ENCODE measurements around the gene MCTP1.

Gene MCTP1

GRCh38 chr5:95155888-95156287 lies 129.0 kb downstream of the MCTP1 start:
- Histone ChIP-seq H3K27me3 (ENCODE audit: insufficient read depth, poor library complexity, severe bottlenecking) (no peaks in the 10 kb centered on the region), H3K4me3 (replicated peaks; ENCODE audit: insufficient read depth, low read length) (no peak overlapping the region), H3K27ac (replicated peaks) (no peak overlapping the region)
- TF ChIP-seq REST (IDR thresholded peaks at IDR 0.05; ENCODE audit: insufficient replicate concordance, low read depth) (no peak), POLR2AphosphoS5 (IDR thresholded peaks at IDR 0.05; ENCODE audit: low read depth) (no peak), GABPA (IDR thresholded peaks at IDR 0.05; ENCODE audit: low read depth) (no peak), SPI1 (IDR thresholded peaks at IDR 0.05; ENCODE audit: borderline replicate concordance, low read depth) (no peak), CTCF (IDR thresholded peaks at IDR 0.05; ENCODE audit: insufficient read depth, low read length) (no peak)
- no peak for DNase-seq (ENCODE audit: low read depth in 1 of 2, low spot score in 1 of 2)

GRCh38 chr5:95153511-95153910 lies 131.4 kb downstream of the MCTP1 start:
- no peak overlapping the region for H3K27ac ChIP-seq (replicated peaks)
- no peak for TF ChIP-seq SPI1 (IDR thresholded peaks at IDR 0.05; ENCODE audit: borderline replicate concordance, low read depth)
- no peaks in the 10 kb centered on the region for H3K27me3 ChIP-seq (ENCODE audit: insufficient read depth, poor library complexity, severe bottlenecking)
- H3K4me3 ChIP-seq (replicated peaks; ENCODE audit: insufficient read depth, low read length), result no peak overlapping the region
- no peak for DNase-seq (ENCODE audit: low read depth in 1 of 2, low spot score in 1 of 2)

GRCh38 chr5:95152535-95152934 lies 132.4 kb downstream of the MCTP1 start:
- H3K27ac ChIP-seq (replicated peaks), result no peak overlapping the region
- no peak for DNase-seq (ENCODE audit: low read depth in 1 of 2, low spot score in 1 of 2)
- TF ChIP-seq GABPA (IDR thresholded peaks at IDR 0.05; ENCODE audit: low read depth) (no peak), CTCF (IDR thresholded peaks at IDR 0.05; ENCODE audit: insufficient read depth, low read length) (no peak), REST (IDR thresholded peaks at IDR 0.05; ENCODE audit: insufficient replicate concordance, low read depth) (no peak), SPI1 (IDR thresholded peaks at IDR 0.05; ENCODE audit: borderline replicate concordance, low read depth) (no peak)

GRCh38 chr5:95152131-95152530 lies 132.8 kb downstream of the MCTP1 start:
- H3K27me3 ChIP-seq (ENCODE audit: insufficient read depth, poor library complexity, severe bottlenecking), result no peaks in the 10 kb centered on the region

More at GRCh38 chr5:95152535-95152934, 132.4 kb downstream of the MCTP1 start:
- Histone ChIP-seq H3K27me3 (ENCODE audit: insufficient read depth, poor library complexity, severe bottlenecking) (no peaks in the 10 kb centered on the region), H3K4me3 (replicated peaks; ENCODE audit: insufficient read depth, low read length) (no peak overlapping the region)

More at GRCh38 chr5:95152131-95152530, 132.8 kb downstream of the MCTP1 start:
- H3K4me3 ChIP-seq (replicated peaks; ENCODE audit: insufficient read depth, low read length), result no peak overlapping the region
- DNase-seq (ENCODE audit: low read depth in 1 of 2, low spot score in 1 of 2), result no peak
- TF ChIP-seq CTCF (IDR thresholded peaks at IDR 0.05; ENCODE audit: insufficient read depth, low read length) (no peak), GABPA (IDR thresholded peaks at IDR 0.05; ENCODE audit: low read depth) (no peak), SPI1 (IDR thresholded peaks at IDR 0.05; ENCODE audit: borderline replicate concordance, low read depth) (no peak), REST (IDR thresholded peaks at IDR 0.05; ENCODE audit: insufficient replicate concordance, low read depth) (no peak), POLR2AphosphoS5 (IDR thresholded peaks at IDR 0.05; ENCODE audit: low read depth) (no peak)
- H3K27ac ChIP-seq (replicated peaks), result no peak overlapping the region
